ENCODE data around the gene AQP6. TPM values are rescaled to one million over a fixed set of nuclear protein-coding genes. Genes with fewer than 3 reads are reported as not detected.
A peak's percentile ranks its signal among the peaks of the same experiment; 100 is the strongest.

AQP6 gene
- total RNA-seq, 1 donor from 2014 or later: 0.35 TPM

DNA sequence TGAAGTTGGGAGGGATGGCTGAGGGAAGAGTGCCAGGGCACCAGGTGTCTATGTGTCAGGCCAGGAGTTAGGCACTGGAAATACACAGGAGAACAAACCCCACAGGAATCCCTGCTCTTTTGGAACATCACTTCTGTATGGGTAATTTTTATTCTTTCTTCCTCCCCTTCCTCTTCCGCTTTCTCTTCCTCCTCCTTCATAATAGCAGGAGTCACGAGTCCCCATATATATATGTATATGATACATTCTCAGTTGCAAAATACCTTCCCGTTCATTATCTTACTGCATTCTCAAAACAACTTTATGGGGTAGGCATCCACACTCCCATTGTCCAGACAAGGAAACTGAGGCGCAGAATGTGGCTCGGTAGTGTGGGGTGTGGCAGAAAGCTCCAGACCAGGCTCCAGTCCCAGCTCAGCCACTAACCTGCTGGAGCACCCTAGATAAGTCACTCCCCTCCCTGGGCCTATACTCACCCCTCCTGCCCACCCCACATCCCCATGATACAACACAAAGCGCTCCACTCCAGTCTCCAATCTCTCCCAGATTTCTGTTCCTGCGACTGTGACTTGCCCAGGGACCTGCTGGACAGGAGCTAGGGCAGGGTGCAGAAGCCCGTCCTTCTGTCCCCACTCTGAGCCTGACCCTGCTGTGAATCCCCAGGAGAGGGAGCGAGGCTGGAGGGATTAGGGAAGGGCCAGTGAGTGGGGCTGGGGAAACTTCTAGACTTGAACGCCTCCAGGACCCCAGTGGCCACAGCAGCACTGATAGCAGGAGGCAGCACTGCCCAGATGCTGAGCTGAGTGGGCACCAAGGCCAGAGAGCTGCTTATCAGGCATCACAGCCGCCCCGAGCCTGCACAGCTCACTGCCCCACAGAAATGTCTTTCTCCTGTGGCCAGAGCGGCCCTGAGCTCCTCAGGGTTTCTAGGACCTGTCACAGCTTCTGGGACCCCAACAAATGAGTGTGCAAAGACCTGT, 23.6 kb upstream of the AQP6 start:
- DNase-seq: peak; percentile 41
- TF ChIP-seq, protein P1, sequence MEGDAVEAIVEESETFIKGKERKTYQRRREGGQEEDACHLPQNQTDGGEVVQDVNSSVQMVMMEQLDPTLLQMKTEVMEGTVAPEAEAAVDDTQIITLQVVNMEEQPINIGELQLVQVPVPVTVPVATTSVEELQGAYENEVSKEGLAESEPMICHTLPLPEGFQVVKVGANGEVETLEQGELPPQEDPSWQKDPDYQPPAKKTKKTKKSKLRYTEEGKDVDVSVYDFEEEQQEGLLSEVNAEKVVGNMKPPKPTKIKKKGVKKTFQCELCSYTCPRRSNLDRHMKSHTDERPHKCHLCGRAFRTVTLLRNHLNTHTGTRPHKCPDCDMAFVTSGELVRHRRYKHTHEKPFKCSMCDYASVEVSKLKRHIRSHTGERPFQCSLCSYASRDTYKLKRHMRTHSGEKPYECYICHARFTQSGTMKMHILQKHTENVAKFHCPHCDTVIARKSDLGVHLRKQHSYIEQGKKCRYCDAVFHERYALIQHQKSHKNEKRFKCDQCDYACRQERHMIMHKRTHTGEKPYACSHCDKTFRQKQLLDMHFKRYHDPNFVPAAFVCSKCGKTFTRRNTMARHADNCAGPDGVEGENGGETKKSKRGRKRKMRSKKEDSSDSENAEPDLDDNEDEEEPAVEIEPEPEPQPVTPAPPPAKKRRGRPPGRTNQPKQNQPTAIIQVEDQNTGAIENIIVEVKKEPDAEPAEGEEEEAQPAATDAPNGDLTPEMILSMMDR (IDR thresholded peaks at IDR 0.05): no peak
- no peak for ATAC-seq
- Histone ChIP-seq H3K4me3 (no peak overlapping the region), H3K27ac (no peak overlapping the region), H3K9me3 (no peaks in the 10 kb centered on the region), H3K4me1 (peaks cover 21% of the 10 kb centered on the region), H3K36me3 (no peaks in the 10 kb centered on the region), H3K27me3 (peaks cover 5% of the 10 kb centered on the region)
- intact Hi-C loops (cut with DNase I): no loop called here

DNA sequence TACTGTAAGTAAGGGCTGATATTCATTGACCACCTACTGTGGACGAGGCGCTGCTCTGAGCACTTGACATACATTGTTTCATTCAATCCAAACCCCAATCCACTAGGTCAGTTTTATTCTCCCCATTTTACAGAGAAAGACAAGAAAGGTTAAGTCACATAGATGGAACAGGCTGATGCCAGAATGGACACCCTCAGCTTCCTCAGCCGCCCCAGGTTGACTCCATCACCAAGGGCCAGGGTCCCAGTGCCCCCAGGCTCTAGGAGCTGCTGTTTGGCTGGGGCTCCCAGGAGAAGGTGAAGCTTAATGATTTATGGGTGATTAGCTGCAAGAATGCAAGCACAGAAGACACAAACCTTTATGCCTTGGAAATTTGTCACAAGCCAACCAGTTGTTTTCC, 22.9 kb upstream of the AQP6 start:
- H3K9me3 ChIP-seq: no peaks in the 10 kb centered on the region
- peaks cover 21% of the 10 kb centered on the region for H3K4me1 ChIP-seq
- no peak for ATAC-seq
- H3K36me3 ChIP-seq: no peaks in the 10 kb centered on the region
- no peak overlapping the region for H3K4me3 ChIP-seq
- TF ChIP-seq, protein P1 (IDR thresholded peaks at IDR 0.05): no peak
- peaks cover 13% of the 10 kb centered on the region for H3K27me3 ChIP-seq
- intact Hi-C loops (cut with DNase I): no loop called here
- no peak overlapping the region for H3K27ac ChIP-seq
- DNase-seq: peak; percentile 8

DNA sequence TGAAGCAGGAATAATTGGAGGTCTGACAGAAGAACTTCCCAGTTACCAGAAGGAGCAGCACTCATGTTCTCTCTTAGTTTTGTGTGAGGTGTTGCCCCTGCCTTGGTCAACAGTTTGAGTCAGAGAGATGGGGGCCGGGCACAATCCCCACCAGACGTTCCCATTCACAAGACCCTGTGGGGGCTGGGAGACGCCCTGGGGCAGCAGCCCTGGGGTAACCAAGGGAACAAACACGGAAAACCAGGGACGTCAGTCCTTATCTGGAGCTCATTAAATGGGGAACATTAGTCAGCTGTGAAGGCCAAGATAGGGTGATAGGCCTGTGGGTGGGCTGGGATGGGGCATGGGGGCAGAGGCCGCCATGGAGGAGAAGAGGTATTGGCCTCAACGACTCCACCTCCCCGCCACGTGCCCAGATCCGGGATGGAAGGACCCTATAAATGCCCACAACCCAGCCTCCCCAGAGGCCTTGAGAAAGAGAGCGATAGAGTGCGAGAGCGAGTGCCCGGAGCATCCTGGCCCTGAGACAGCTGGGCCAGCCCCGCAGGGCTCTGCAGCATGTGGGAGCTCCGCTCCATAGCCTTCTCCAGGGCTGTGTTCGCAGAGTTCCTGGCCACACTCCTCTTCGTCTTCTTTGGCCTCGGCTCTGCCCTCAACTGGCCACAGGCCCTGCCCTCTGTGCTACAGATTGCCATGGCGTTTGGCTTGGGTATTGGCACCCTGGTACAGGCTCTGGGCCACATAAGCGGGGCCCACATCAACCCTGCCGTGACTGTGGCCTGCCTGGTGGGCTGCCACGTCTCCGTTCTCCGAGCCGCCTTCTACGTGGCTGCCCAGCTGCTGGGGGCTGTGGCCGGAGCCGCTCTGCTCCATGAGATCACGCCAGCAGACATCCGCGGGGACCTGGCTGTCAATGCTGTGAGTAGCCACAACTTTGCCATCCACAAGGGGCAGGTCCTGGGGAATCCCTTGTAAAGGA, 22.2 kb upstream of the AQP6 start, which contains the start of gene AQP2:
Gene AQP2, plus strand, starts transcription at position 465 of the 979 bp plus-strand sequence. Its CDS starts 94 bp downstream, at position 559.
- ATAC-seq (no peak), DNase-seq (peak; percentile 57)
- no peak within 1 kb of the TSS for H3K27ac ChIP-seq
- intact Hi-C loops (cut with DNase I): no loop called here
- TF ChIP-seq, protein P1 (IDR thresholded peaks at IDR 0.05): no peak
- H3K4me1 ChIP-seq: peaks cover 20% of the 10 kb centered on the region
- no peak within 1 kb of the TSS for H3K4me3 ChIP-seq
- peaks cover 20% of the 10 kb centered on the region for H3K27me3 ChIP-seq
- H3K9me3 ChIP-seq: no peaks in the 10 kb centered on the region
- no peaks in the 10 kb centered on the region for H3K36me3 ChIP-seq

DNA sequence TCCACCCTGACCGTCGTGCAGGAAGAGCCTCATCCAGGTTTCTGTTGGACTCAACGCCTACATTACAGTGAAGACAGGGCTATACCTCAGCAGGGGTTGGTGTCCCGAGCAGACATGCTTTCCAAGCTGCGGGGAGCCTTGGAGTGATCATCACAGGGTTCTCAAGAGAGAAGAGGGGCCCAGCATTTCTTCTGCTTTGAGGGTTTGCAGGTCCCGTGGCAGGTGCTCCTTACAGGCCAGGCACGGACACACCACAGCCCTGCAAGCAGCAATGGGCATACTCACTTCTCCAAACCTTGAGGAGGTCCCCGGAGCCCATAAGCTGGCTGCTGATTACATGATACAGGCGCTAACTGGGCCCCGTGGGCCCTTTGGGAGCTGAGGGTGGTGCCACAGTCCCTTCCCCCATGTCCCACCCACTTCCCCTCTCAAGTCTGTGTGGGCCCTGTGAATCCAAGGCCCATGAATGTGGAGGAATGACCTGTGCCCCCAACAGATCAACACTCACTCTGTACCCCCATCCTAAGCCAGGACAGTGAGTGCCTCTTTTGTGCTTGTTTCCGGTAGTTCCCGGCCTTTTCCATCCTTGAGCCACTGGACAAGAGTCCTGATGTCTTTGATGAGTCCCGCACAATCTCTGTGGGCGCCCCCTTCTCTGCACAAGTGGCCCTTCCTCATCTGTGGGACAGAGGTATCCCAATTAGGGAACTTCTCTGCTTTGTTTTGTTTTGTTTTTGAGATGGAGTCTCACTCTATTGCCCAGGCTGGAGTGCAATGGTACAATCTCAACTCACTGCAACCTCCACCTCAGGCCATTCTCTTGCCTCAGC, 21.1 kb upstream of the AQP6 start:
- H3K4me3 ChIP-seq: no peak overlapping the region

More for the DNA sequence above, 21.1 kb upstream of the AQP6 start:
- no peak for ATAC-seq
- TF ChIP-seq, protein P1 (IDR thresholded peaks at IDR 0.05): no peak
- peaks cover 30% of the 10 kb centered on the region for H3K27me3 ChIP-seq
- no peaks in the 10 kb centered on the region for H3K9me3 ChIP-seq
- intact Hi-C loops (cut with DNase I): no loop called here
- H3K27ac ChIP-seq: no peak overlapping the region
- peak; percentile 54 for DNase-seq
- H3K4me1 ChIP-seq: peaks cover 15% of the 10 kb centered on the region
- H3K36me3 ChIP-seq: no peaks in the 10 kb centered on the region

All from upper lobe of right lung (tissue), 1 donor.